Caki2 (cell line): ENCODE results near the gene GPRIN1. TPM values are rescaled to one million over a fixed set of nuclear protein-coding genes. Genes with fewer than 3 reads are reported as not detected.
A peak's percentile ranks its signal among the peaks of the same experiment; 100 is the strongest.

ENCODE experiments used
- DNase-seq: peaks from one replicate; pipeline ENCODE4 v3.0.0-alpha.2; 2015; ENCODE audit warnings: low read depth
- in situ Hi-C: cut with HindIII; loops from 2 replicates; pipeline ENCODE4 v1.10.0; 2016; ENCODE audit warnings: low sequenced_read_pairs, low pct_unique_long_range_greater_than_20kb, mixed read lengths
- total RNA-seq: library from RNA; depleted of rRNA; stranded (reverse); fragments of >200 nt; shearing (Covaris generic); gene quantifications from 2 replicates; pipeline ENCODE4 v1.2.3, GENCODE V29; 2014; ENCODE audit warnings: low replicate concordance

The GPRIN1 gene
- total RNA-seq, 1 experiment from 2014 or later, result 36.8 TPM

GRCh38 chr5:176644878-176645670 lies 35.1 kb upstream of the GPRIN1 start:
- no peak for DNase-seq
- in situ Hi-C loops, result no loop called here

GRCh38 chr5:176644294-176644693 lies 34.3 kb upstream of the GPRIN1 start:
- DNase-seq, result no peak
- in situ Hi-C loops, result no loop called here

- DNase-seq, result no peak
- in situ Hi-C loops, result no loop called here
Observed at GRCh38 chr5:176643491-176644219, 33.7 kb upstream of the GPRIN1 start.

GRCh38 chr5:176642675-176643490 lies 32.9 kb upstream of the GPRIN1 start:
- no peak for DNase-seq
- in situ Hi-C loops, result no loop called here

- in situ Hi-C loops, result no loop called here
- no peak for DNase-seq
Observed at GRCh38 chr5:176640616-176641015, 30.7 kb upstream of the GPRIN1 start.

GRCh38 chr5:176639981-176640380 lies 30.0 kb upstream of the GPRIN1 start:
- DNase-seq, result no peak
- in situ Hi-C loops, result no loop called here

- no peak for DNase-seq
- in situ Hi-C loops, result no loop called here
Observed at GRCh38 chr5:176639208-176639607, 29.3 kb upstream of the GPRIN1 start.

- in situ Hi-C loops, result no loop called here
- DNase-seq, result no peak
Observed at GRCh38 chr5:176638437-176638836, 28.5 kb upstream of the GPRIN1 start.

- no peak for DNase-seq
- in situ Hi-C loops, result no loop called here
Observed at GRCh38 chr5:176637556-176637955, 27.6 kb upstream of the GPRIN1 start.

GRCh38 chr5:176636426-176636825 lies 26.5 kb upstream of the GPRIN1 start:
- DNase-seq, result no peak
- in situ Hi-C loops, result no loop called here

GRCh38 chr5:176633598-176633997 lies 23.6 kb upstream of the GPRIN1 start:
- in situ Hi-C loops, result no loop called here
- no peak for DNase-seq

GRCh38 chr5:176632745-176633144 lies 22.8 kb upstream of the GPRIN1 start:
- in situ Hi-C loops, result no loop called here
- no peak for DNase-seq

GRCh38 chr5:176631383-176632200 lies 21.6 kb upstream of the GPRIN1 start:
- DNase-seq, result no peak
- in situ Hi-C loops, result no loop called here

GRCh38 chr5:176630681-176631222 lies 20.8 kb upstream of the GPRIN1 start:
- DNase-seq, result no peak
- in situ Hi-C loops, result no loop called here

- peak; percentile 48 for DNase-seq
- in situ Hi-C loops, result no loop called here
Observed at GRCh38 chr5:176629853-176630680, 20.1 kb upstream of the GPRIN1 start, which contains the start of the genes EIF4E1B and SNCB. TSS of gene EIF4E1B (plus strand) at chr5:176630675. CDS start at chr5:176642788, 12,113 bp downstream. TSS of gene SNCB (minus strand) at chr5:176630534. CDS start at chr5:176629654, 880 bp downstream.

GRCh38 chr5:176629317-176629852 lies 19.4 kb upstream of the GPRIN1 start:
- no peak for DNase-seq

More at GRCh38 chr5:176629317-176629852, 19.4 kb upstream of the GPRIN1 start:
- in situ Hi-C loops, result no loop called here
